Endodermal cell (in vitro differentiated cells): ENCODE results near the gene CDH13. TPM values are rescaled to one million over a fixed set of nuclear protein-coding genes. Genes with fewer than 3 reads are reported as not detected.

Experiments
- DNase-seq: peaks from one replicate; pipeline ENCODE4 v3.0.0-alpha.2; 2017
- H3K27ac ChIP-seq: 2 replicates; pipeline ENCODE4 v1.5.1; 2013; ENCODE audit warnings: mild to moderate bottlenecking, low read depth, low read length, moderate library complexity
- H3K27me3 ChIP-seq: 2 replicates; pipeline ENCODE4 v1.6.1; 2013; ENCODE audit warnings: mild to moderate bottlenecking, low read length, moderate library complexity; ENCODE audit not compliant: insufficient read depth, control insufficient read depth, poor library complexity, severe bottlenecking
- H3K36me3 ChIP-seq: 2 replicates; pipeline ENCODE4 v1.7.0; 2013; ENCODE audit warnings: mild to moderate bottlenecking, low read length, moderate library complexity; ENCODE audit not compliant: control insufficient read depth, insufficient read depth
- H3K4me1 ChIP-seq: one replicate; pipeline ENCODE4 v1.7.0; 2013; ENCODE audit warnings: low read length; ENCODE audit not compliant: control insufficient read depth, insufficient read depth
- H3K4me3 ChIP-seq: 2 replicates; pipeline ENCODE4 v1.5.1; 2013; ENCODE audit warnings: mild to moderate bottlenecking, low read length, moderate library complexity
- H3K9ac ChIP-seq: 2 replicates; pipeline ENCODE4 v1.6.1; 2013; ENCODE audit warnings: mild to moderate bottlenecking, low read length, moderate library complexity; ENCODE audit not compliant: poor library complexity, severe bottlenecking; ENCODE audit errors: extremely low read depth
- H3K9me3 ChIP-seq: 2 replicates; pipeline ENCODE4 v1.6.1; 2013; ENCODE audit warnings: mild to moderate bottlenecking, low read length, moderate library complexity; ENCODE audit not compliant: control insufficient read depth
- H3K27ac Mint-ChIP-seq: 2 replicates; pipeline ENCODE4 v1.8.0; 2020; ENCODE audit warnings: mixed read lengths
- H3K27me3 Mint-ChIP-seq: 2 replicates; pipeline ENCODE4 v1.8.0; 2021; ENCODE audit warnings: mild to moderate bottlenecking, mixed read lengths; ENCODE audit not compliant: insufficient read depth
- H3K36me3 Mint-ChIP-seq: 2 replicates; pipeline ENCODE4 v1.8.0; 2020; ENCODE audit warnings: low read depth, mixed read lengths
- H3K4me1 Mint-ChIP-seq: 2 replicates; pipeline ENCODE4 v1.8.0; 2020; ENCODE audit warnings: mixed read lengths
- H3K4me3 Mint-ChIP-seq: 2 replicates; pipeline ENCODE4 v1.8.0; 2020; ENCODE audit warnings: mild to moderate bottlenecking, moderate library complexity, mixed read lengths
- H3K9me3 Mint-ChIP-seq: 2 replicates; pipeline ENCODE4 v1.8.0; 2020; ENCODE audit warnings: mild to moderate bottlenecking, mixed read lengths
- CTCF ChIP-seq: fragments of 200-600 bp; sonication (generic); conservative IDR thresholded peaks from 2 replicates; pipeline ENCODE4 v1.5.0; 2021; ENCODE audit warnings: antibody characterized with exemption, mild to moderate bottlenecking
- WGBS, 2 experiments: methylation state at CpG; one replicate each; pipeline versions ENCODE4 v1.1.5 to v1.1.7; 2013; ENCODE audit warnings: missing lambda C conversion rate in 2 of 2, mixed read lengths in 1 of 2; ENCODE audit not compliant: insufficient coverage in 1 of 2, insufficient read length in 1 of 2; 5-methylcytosine and 5-hydroxymethylcytosine counted together
- total RNA-seq, 2 donors: library from RNA; stranded (reverse); fragmentation: NEBNext Ultra II Directional in 1 of 2; extraction: Animal tissue kit (Norgen Biotek cat#: 25700) in 1 of 2; gene quantifications; 2 replicates in 1 of 2; 3 replicates in 1 of 2; pipeline ENCODE4 v1.2.1, GENCODE V29; 2021

CDH13 gene
- total RNA-seq, 2 donors from 2014 or later = 0.86 to 1.8 TPM

- no peaks in the 10 kb centered on the region for H3K36me3 ChIP-seq
- H3K9me3 ChIP-seq = peaks cover 27% of the 10 kb centered on the region
- WGBS, 2 experiments = 85 to 100% methylated on average over 2 of the region's 2 CpGs
- H3K4me1 ChIP-seq = no peaks in the 10 kb centered on the region
- peaks cover 3% of the 10 kb centered on the region for H3K36me3 Mint-ChIP-seq
- no peak overlapping the region for H3K9ac ChIP-seq
- H3K4me3 Mint-ChIP-seq = no peak overlapping the region
- no peak for TF ChIP-seq CTCF
- no peaks in the 10 kb centered on the region for H3K27me3 ChIP-seq
- H3K4me1 Mint-ChIP-seq = no peaks in the 10 kb centered on the region
- H3K27ac ChIP-seq = no peak overlapping the region
- no peak overlapping the region for H3K4me3 ChIP-seq
- no peak for DNase-seq
- peaks cover 34% of the 10 kb centered on the region for H3K9me3 Mint-ChIP-seq
- H3K27me3 Mint-ChIP-seq = peaks cover 2% of the 10 kb centered on the region
- no peak overlapping the region for H3K27ac Mint-ChIP-seq
Measured at GRCh38 chr16:83732536-83732935, 1105.8 kb downstream of the CDH13 start.

- Histone ChIP-seq H3K4me1 (no peaks in the 10 kb centered on the region), H3K9me3 (peaks cover 27% of the 10 kb centered on the region), H3K4me3 (no peak overlapping the region), H3K27me3 (no peaks in the 10 kb centered on the region), H3K9ac (no peak overlapping the region), H3K27ac (no peak overlapping the region), H3K36me3 (no peaks in the 10 kb centered on the region)
- 94 to 100% methylated on average over 3 to 9 of the region's 9 CpGs for WGBS, 2 experiments
- no peak for TF ChIP-seq CTCF
- Mint-ChIP-seq H3K27ac (no peak overlapping the region), H3K36me3 (peaks cover 3% of the 10 kb centered on the region), H3K27me3 (peaks cover 2% of the 10 kb centered on the region), H3K9me3 (peaks cover 34% of the 10 kb centered on the region), H3K4me1 (no peaks in the 10 kb centered on the region), H3K4me3 (no peak overlapping the region)
- no peak for DNase-seq
Measured at GRCh38 chr16:83733301-83733700, 1106.5 kb downstream of the CDH13 start.

GRCh38 chr16:83734136-83734535 lies 1107.4 kb downstream of the CDH13 start:
- H3K27me3 Mint-ChIP-seq = peaks cover 2% of the 10 kb centered on the region

More at GRCh38 chr16:83734136-83734535, 1107.4 kb downstream of the CDH13 start:
- Mint-ChIP-seq H3K4me3 (no peak overlapping the region), H3K27ac (no peak overlapping the region), H3K4me1 (no peaks in the 10 kb centered on the region), H3K36me3 (peaks cover 3% of the 10 kb centered on the region), H3K9me3 (peaks cover 34% of the 10 kb centered on the region)
- Histone ChIP-seq H3K27ac (no peak overlapping the region), H3K9me3 (peaks cover 27% of the 10 kb centered on the region), H3K4me3 (no peak overlapping the region), H3K4me1 (no peaks in the 10 kb centered on the region), H3K27me3 (no peaks in the 10 kb centered on the region), H3K36me3 (no peaks in the 10 kb centered on the region), H3K9ac (no peak overlapping the region)
- no peak for TF ChIP-seq CTCF
- 97 to 100% methylated on average over 2 to 3 of the region's 5 CpGs for WGBS, 2 experiments
- no peak for DNase-seq
